HT1080 (cell line): ENCODE measurements around the gene RREB1. TPM values are rescaled to one million over a fixed set of nuclear protein-coding genes. Genes with fewer than 3 reads are reported as not detected.
"Not testable (repeated sequence)": the region's sequence is repeated elsewhere in the genome, so short reads cannot be mapped to it uniquely, and the experiment has no call there.

ENCODE experiments used
- DNase-seq: peaks from one replicate; pipeline ENCODE4 v3.0.0-alpha.2; 2015; ENCODE audit warnings: low read depth
- total RNA-seq: library from RNA; depleted of rRNA; stranded (reverse); fragments of >200 nt; shearing (Covaris generic); gene quantifications from 2 replicates; pipeline ENCODE4 v1.2.3, GENCODE V29; 2014

The RREB1 gene
- total RNA-seq, 1 experiment from 2014 or later = 11.9 TPM

- no peak for DNase-seq
Observed at GRCh38 chr6:7142918-7143475, 35.2 kb downstream of the RREB1 start.

GRCh38 chr6:7143476-7143974, 35.8 kb downstream of the RREB1 start:
- no peak for DNase-seq

GRCh38 chr6:7144872-7145584, 37.3 kb downstream of the RREB1 start:
- DNase-seq = no peak

- DNase-seq = no peak
Observed at GRCh38 chr6:7145585-7145884, 37.8 kb downstream of the RREB1 start.

- DNase-seq = peak; percentile 70
Observed at GRCh38 chr6:7145885-7146828, 38.4 kb downstream of the RREB1 start.

GRCh38 chr6:7147051-7147671, 39.4 kb downstream of the RREB1 start:
- DNase-seq = no peak

GRCh38 chr6:7148100-7148822, 40.5 kb downstream of the RREB1 start:
- DNase-seq = peak; percentile 82

GRCh38 chr6:7150381-7151064, 42.8 kb downstream of the RREB1 start:
- DNase-seq = no peak

GRCh38 chr6:7151381-7151780, 43.6 kb downstream of the RREB1 start:
- DNase-seq = no peak

- DNase-seq = no peak
Observed at GRCh38 chr6:7152462-7152861, 44.7 kb downstream of the RREB1 start.

GRCh38 chr6:7153789-7154188, 46.0 kb downstream of the RREB1 start:
- DNase-seq = no peak

GRCh38 chr6:7154341-7155139, 46.8 kb downstream of the RREB1 start:
- no peak for DNase-seq

GRCh38 chr6:7155871-7156579, 48.3 kb downstream of the RREB1 start:
- DNase-seq = no peak

GRCh38 chr6:7156643-7157278, 49.0 kb downstream of the RREB1 start:
- DNase-seq = peak; percentile 50

GRCh38 chr6:7157307-7157706, 49.5 kb downstream of the RREB1 start:
- DNase-seq = not testable (repeated sequence)

GRCh38 chr6:7157752-7158616, 50.2 kb downstream of the RREB1 start:
- DNase-seq = no peak

- DNase-seq = no peak
Observed at GRCh38 chr6:7159790-7160525, 52.2 kb downstream of the RREB1 start.
